ENCODE data around the gene DHRS4. TPM values are rescaled to one million over a fixed set of nuclear protein-coding genes. Genes with fewer than 3 reads are reported as not detected.
A peak's percentile ranks its signal among the peaks of the same experiment; 100 is the strongest.
"Not testable (repeated sequence)": the region's sequence is repeated elsewhere in the genome, so short reads cannot be mapped to it uniquely, and the experiment has no call there.

DHRS4 gene
- total and polyA plus RNA-seq, 2 of the 13 experiments (the other 11 are each of a cell fraction or from before 2014, with no cell fraction given): 23.9 to 45.1 TPM

DNA sequence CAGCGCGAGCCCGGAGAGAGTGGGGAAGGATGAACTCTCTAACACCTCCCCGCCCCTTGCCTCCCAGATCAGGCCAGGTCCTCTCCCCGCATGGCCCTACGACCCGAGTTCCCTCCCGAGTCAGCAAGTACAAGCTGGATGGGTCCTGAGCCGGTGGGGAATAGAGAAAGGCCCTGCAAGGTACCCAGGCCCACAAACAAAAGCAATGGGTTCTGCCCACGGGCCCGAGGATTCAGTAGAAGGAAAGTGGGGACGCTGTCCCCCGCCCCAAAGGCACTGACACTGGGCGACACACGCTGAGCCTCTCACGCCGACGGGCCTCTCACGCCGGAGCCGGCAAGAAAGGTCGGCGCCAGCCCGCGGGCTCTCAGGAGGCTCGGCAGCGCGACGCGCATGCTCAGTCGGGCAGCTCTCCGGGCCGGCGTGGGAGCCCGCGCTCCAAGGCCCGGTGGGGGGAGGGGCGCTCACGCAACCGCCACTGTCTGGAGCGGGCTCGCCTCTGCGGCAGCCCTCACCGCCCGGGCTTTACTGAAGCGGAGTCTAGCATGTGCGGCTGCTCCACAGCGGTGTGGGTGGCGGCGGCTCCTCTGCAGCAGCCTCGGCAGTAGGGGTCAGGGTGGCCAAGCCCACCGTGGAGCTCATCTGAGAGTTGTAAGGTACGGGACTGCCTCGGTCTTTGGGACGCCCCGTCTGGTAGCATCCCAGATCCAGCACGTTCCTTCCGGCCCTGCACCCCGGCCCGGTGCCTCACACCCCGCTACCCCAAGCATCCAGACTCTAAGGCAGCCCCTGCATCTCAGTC lies 16.1 kb downstream of the DHRS4 start (continued):
- peak; percentile 84; the same call in 1 of the 2 replicates for TF ChIP-seq ZNF225 (CRISPR knock-in tag; IDR thresholded peaks at IDR 0.05)
- TF ChIP-seq CBX2 (IDR thresholded peaks at IDR 0.05; ENCODE audit: low read depth, low read length): not testable (repeated sequence)
- TF ChIP-seq CBX2 (CRISPR knock-in tag; IDR thresholded peaks at IDR 0.05; ENCODE audit: low read depth): peak; percentile 81; the same call in 1 of the 2 replicates
- TF ChIP-seq NFYB (CRISPR knock-in tag; IDR thresholded peaks at IDR 0.05): peak; percentile 24; the same call in 1 of the 2 replicates
- TF ChIP-seq, protein P1, sequence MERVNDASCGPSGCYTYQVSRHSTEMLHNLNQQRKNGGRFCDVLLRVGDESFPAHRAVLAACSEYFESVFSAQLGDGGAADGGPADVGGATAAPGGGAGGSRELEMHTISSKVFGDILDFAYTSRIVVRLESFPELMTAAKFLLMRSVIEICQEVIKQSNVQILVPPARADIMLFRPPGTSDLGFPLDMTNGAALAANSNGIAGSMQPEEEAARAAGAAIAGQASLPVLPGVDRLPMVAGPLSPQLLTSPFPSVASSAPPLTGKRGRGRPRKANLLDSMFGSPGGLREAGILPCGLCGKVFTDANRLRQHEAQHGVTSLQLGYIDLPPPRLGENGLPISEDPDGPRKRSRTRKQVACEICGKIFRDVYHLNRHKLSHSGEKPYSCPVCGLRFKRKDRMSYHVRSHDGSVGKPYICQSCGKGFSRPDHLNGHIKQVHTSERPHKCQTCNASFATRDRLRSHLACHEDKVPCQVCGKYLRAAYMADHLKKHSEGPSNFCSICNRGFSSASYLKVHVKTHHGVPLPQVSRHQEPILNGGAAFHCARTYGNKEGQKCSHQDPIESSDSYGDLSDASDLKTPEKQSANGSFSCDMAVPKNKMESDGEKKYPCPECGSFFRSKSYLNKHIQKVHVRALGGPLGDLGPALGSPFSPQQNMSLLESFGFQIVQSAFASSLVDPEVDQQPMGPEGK (CRISPR knock-in tag; IDR thresholded peaks at IDR 0.05): peak; percentile 56; the same call in 1 of the 2 replicates
- peak; percentile 70; the same call in 1 of the 2 replicates for TF ChIP-seq HOXD1 (CRISPR knock-in tag; IDR thresholded peaks at IDR 0.05)
- TF ChIP-seq ZNF230 (CRISPR knock-in tag; IDR thresholded peaks at IDR 0.05): peak; percentile 65; the same call in 1 of the 2 replicates
- TF ChIP-seq GABPB1 (CRISPR knock-in tag; IDR thresholded peaks at IDR 0.05): peak; percentile 82
- TF ChIP-seq, protein P2, sequence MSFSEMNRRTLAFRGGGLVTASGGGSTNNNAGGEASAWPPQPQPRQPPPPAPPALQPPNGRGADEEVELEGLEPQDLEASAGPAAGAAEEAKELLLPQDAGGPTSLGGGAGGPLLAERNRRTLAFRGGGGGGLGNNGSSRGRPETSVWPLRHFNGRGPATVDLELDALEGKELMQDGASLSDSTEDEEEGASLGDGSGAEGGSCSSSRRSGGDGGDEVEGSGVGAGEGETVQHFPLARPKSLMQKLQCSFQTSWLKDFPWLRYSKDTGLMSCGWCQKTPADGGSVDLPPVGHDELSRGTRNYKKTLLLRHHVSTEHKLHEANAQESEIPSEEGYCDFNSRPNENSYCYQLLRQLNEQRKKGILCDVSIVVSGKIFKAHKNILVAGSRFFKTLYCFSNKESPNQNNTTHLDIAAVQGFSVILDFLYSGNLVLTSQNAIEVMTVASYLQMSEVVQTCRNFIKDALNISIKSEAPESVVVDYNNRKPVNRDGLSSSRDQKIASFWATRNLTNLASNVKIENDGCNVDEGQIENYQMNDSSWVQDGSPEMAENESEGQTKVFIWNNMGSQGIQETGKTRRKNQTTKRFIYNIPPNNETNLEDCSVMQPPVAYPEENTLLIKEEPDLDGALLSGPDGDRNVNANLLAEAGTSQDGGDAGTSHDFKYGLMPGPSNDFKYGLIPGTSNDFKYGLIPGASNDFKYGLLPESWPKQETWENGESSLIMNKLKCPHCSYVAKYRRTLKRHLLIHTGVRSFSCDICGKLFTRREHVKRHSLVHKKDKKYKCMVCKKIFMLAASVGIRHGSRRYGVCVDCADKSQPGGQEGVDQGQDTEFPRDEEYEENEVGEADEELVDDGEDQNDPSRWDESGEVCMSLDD (CRISPR knock-in tag; IDR thresholded peaks at IDR 0.05; ENCODE audit: borderline replicate concordance): 0 out of 2 replicates have a peak, but pooled peaks have one; percentile 38
- TF ChIP-seq, protein P3, sequence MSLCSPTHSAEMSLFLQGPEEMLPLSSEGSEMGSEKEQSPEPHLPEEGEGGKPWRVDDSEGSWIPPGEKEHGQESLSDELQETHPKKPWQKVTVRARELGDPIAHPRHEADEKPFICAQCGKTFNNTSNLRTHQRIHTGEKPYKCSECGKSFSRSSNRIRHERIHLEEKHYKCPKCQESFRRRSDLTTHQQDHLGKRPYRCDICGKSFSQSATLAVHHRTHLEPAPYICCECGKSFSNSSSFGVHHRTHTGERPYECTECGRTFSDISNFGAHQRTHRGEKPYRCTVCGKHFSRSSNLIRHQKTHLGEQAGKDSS (CRISPR knock-in tag; IDR thresholded peaks at IDR 0.05; ENCODE audit: borderline replicate concordance, low read depth): peak; percentile 69; the same call in 1 of the 2 replicates
- TF ChIP-seq ARNT2 (CRISPR knock-in tag; IDR thresholded peaks at IDR 0.05; ENCODE audit: low read depth): peak; percentile 78
- TF ChIP-seq TOE1 (CRISPR knock-in tag; IDR thresholded peaks at IDR 0.05): 0 out of 2 replicates have a peak, but pooled peaks have one; percentile 72
- peak; percentile 88; the same call in 1 of the 2 replicates for TF ChIP-seq ZBTB1 (CRISPR knock-in tag; IDR thresholded peaks at IDR 0.05; ENCODE audit: borderline replicate concordance)
- TF ChIP-seq ZMYM3 (CRISPR knock-in tag; IDR thresholded peaks at IDR 0.05): peak; percentile 68
- TF ChIP-seq ZNF563 (CRISPR knock-in tag; IDR thresholded peaks at IDR 0.05): peak; percentile 79
- 0 out of 2 replicates have a peak, but pooled peaks have one; percentile 23 for TF ChIP-seq GTF3A (CRISPR knock-in tag; conservative IDR thresholded peaks at IDR 0.05)
- 0 out of 2 replicates have a peak, but pooled peaks have one; percentile 49 for TF ChIP-seq ZNF772 (CRISPR knock-in tag; IDR thresholded peaks at IDR 0.05)
- 0 out of 2 replicates have a peak, but pooled peaks have one; percentile 18 for TF ChIP-seq ARNTL (CRISPR knock-in tag; IDR thresholded peaks at IDR 0.05)
- TF ChIP-seq ZNF160 (CRISPR knock-in tag; IDR thresholded peaks at IDR 0.05): peak; percentile 92
- TF ChIP-seq, protein P4, sequence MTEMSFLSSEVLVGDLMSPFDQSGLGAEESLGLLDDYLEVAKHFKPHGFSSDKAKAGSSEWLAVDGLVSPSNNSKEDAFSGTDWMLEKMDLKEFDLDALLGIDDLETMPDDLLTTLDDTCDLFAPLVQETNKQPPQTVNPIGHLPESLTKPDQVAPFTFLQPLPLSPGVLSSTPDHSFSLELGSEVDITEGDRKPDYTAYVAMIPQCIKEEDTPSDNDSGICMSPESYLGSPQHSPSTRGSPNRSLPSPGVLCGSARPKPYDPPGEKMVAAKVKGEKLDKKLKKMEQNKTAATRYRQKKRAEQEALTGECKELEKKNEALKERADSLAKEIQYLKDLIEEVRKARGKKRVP (CRISPR knock-in tag; IDR thresholded peaks at IDR 0.05): peak in 1 of 2 experiments; percentile 51; a peak in 1 of 4 replicates
- TF ChIP-seq HDAC2 (CRISPR knock-in tag; IDR thresholded peaks at IDR 0.05): peak; percentile 80
